OCI-LY7 (cell line): ENCODE measurements around the gene CDKN1C.

Experiments
- EZH2phosphoT487 ChIP-seq: fragments of 200-600 bp; sonication (generic); IDR thresholded peaks from 2 replicates; pipeline ENCODE4 v1.6.1; 2018; ENCODE audit warnings: low read depth, borderline replicate concordance, mild to moderate bottlenecking, mixed run types, antibody characterized with exemption, low read length, moderate library complexity, mixed read lengths
- TF ChIP-seq, protein P1 (sequence below): fragments of 200-600 bp; sonication (generic); conservative IDR thresholded peaks from 2 replicates; pipeline ENCODE4 v1.5.1; 2014; ENCODE audit warnings: mild to moderate bottlenecking, antibody characterized with exemption, low read length, moderate library complexity, mixed read lengths

DNA sequence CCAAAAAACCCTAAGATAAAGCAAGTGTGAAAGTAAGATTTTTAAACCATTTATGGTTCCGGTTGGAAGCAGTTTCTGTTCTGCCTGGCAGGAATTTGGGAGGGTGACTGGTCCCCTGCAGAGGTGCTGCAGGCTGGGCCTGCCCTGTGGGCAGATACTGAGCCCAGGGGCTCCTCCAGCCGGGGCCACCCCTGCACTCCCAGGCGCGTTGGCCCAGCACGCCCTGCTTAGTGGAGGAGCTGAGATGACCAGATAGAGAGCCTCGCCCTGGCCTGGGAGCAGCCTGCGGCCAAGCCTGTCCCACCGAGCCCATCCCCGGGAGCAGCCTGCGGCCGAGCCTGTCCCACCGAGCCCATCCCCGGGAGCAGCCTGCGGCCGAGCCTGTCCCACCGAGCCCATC lies 35.7 kb upstream of the CDKN1C start:
- TF ChIP-seq, protein P1, sequence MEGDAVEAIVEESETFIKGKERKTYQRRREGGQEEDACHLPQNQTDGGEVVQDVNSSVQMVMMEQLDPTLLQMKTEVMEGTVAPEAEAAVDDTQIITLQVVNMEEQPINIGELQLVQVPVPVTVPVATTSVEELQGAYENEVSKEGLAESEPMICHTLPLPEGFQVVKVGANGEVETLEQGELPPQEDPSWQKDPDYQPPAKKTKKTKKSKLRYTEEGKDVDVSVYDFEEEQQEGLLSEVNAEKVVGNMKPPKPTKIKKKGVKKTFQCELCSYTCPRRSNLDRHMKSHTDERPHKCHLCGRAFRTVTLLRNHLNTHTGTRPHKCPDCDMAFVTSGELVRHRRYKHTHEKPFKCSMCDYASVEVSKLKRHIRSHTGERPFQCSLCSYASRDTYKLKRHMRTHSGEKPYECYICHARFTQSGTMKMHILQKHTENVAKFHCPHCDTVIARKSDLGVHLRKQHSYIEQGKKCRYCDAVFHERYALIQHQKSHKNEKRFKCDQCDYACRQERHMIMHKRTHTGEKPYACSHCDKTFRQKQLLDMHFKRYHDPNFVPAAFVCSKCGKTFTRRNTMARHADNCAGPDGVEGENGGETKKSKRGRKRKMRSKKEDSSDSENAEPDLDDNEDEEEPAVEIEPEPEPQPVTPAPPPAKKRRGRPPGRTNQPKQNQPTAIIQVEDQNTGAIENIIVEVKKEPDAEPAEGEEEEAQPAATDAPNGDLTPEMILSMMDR: no peak
- TF ChIP-seq EZH2phosphoT487: no peak
